SHP77 treated with DMSO at 0.1 percent for 48 hours (cell line): ENCODE data around the gene KRTAP10-10.
"Not testable (repeated sequence)": the region's sequence is repeated elsewhere in the genome, so short reads cannot be mapped to it uniquely, and the experiment has no call there.

ENCODE experiments used
- DNase-seq: peaks from one replicate; lab custom pipeline; 2025; lab: John Stamatoyannopoulos, UW

The KRTAP10-10 gene

GRCh38 chr21:44637018-44637850 is at the start of gene KRTAP10-10:
TSS of gene KRTAP10-10 (plus strand) at chr21:44637356. CDS start at chr21:44637418, 62 bp downstream.
- DNase-seq, result no peak

DNA sequence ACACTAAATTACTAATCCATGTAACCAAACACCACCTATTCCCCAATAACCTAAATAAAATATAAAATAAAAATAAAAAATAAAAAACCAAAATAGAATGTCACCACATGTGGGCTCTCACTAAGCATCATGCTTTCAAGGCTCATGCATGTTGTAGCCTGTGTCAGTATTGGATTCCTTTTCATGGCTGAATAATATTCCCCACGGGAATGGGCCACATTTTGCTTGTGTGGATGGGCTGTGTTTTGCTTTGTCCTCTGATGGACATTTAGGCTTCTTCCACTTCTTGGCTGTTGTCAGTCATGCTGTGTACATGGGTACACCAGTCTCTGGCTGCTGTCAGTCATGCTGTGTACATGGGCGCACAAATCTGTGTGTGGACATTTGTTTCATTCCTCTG is 48.1 kb upstream of the KRTAP10-10 start:
- no peak for DNase-seq

DNA sequence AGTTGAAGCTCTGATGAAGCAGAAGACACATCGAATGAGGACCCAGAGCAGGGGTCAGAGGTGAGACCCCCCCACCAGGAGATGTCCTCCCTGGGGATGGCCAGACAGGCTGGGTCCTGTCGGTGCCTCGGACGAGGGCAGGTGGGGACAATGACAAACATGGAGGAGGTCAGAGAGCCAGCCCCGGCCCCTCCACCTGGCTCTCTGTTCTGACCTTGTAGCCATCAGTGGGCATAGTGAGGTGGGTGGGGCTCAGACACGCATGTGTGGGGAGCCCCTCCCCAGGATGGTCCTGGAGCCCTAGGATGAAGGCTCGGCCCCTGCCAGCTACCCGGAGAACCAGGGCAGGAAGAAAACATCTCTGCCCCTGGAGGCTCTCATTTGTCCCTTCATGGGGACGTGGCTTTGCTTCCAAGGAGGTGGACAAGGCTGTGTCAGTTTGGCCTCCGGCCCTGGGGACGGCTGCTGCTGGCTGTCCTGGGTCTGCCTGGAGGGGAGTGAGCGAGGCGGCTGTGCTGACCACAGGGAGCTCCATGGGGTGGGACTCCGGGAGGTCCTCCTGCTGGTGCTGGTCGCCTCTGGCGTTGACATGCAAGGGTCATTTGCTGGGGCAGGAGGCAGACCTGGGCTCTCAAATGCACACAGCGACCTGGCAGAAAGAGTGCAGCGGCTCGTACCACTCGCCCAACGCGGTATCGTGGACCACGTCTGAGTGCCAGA is 47.4 kb upstream of the KRTAP10-10 start:
- DNase-seq, result no peak

DNA sequence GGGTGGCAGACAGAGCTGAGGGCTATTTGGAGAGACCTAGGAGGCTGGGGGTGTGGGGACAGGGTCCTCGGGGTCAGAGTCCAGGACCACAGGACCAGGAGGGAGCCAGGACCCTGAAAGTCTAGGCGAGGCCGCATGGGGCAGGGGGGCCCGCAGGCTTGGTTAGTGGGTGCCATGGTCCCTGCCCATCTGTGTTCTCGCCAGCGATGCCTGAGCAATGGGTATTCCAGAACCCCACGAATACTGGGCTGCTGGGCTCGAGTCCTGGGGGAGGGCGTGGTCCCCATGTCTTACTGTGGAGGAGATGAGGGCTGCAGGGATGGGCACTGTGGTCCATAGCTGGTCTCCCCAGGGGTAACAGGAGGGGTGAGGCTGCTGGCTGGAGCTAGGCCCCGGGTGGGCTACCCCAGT is 46.8 kb upstream of the KRTAP10-10 start:
- no peak for DNase-seq

DNA sequence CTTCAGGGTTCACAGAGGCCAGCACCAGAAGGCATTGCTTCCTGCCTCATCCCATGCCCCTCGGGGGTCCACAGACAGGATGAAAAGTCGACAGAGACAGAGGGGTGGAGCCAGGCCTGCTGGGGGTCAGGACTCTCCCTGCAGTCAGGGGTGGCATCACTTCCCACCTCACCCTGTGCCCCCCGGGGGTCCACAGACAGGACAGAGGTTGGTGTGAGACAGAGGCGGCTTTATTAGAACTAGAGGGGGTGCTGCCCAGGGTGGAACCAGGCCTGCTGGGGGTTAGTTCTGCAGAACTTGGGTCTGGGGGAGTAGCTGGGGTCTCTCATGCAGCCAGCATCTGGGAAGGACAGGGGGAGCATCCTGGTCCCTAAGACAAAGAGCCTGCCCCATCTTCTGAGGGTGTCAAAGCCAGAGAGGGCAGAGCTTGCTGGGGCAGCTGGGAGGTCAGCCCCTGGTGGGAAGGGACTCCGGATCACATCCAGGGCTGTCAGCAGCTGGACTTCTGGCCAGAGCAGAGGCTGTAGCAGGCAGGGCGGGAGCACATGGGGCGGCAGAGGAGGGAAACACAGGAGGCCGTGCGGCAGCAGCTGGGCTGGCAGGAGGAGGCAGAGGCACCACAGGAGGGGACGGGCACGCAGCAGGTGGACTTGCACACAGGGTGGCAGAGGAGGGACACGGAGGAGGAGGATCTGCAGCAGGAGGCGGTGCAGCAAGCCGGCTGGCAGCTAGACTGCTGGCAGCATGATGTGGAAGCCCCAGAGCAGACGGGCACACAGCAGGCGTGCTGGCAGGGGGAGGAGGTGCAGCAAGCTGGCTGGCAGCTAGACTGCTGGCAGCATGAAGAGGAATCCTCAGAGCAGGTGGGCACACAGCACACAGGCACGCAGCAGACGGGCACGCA is 46.0 kb upstream of the KRTAP10-10 start:
- DNase-seq, result not testable (repeated sequence)

DNA sequence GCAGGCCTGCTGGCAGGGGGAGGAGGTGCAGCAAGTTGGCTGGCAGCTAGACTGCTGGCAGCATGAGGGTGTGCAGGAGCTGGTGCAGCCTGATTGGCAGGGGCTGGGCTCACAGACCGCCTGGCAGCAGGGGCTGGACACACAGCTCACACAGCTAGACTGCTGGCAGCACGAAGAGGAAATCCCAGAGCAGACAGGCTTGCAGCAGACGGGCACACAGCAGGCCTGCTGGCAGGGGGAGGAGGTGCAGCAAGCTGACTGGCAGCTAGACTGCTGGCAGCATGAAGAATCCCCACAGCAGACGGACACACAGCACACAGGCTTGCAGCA is 45.4 kb upstream of the KRTAP10-10 start:
- not testable (repeated sequence) for DNase-seq

GRCh38 chr21:44592446-44593311 is 44.5 kb upstream of the KRTAP10-10 start, which contains the start of gene KRTAP10-6:
TSS of gene KRTAP10-6 (minus strand) at chr21:44592505. CDS start at chr21:44592484, 21 bp downstream.
- DNase-seq, result no peak

- no peak for DNase-seq
Measured at GRCh38 chr21:44593598-44594405, 43.4 kb upstream of the KRTAP10-10 start.

DNA sequence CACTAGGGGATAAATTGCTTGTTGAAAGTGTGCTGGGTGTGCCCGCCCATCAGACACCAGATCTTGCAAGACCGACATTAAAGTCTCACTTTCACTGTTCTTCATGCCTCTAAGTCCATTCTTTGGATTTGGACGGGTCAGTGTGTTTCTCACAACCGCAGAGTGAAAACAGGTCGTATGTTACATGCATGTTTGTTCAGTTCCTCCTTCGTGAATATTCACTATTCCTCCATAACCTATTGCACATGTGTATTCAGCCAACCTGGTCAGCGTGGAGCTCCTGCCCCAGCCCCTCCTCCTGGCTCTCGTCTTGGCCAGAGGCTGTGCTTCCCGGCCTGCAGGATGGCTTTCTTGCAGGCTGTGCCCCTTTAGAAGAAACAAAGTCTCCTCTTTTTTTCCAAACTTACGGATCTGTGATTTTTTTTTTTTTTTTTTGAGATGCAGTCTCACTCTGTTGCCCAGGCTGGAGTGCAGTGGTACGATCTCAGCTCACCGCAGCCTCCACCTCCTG is 42.7 kb upstream of the KRTAP10-10 start:
- DNase-seq, result no peak

GRCh38 chr21:44595524-44595923 is 41.6 kb upstream of the KRTAP10-10 start:
- no peak for DNase-seq

DNA sequence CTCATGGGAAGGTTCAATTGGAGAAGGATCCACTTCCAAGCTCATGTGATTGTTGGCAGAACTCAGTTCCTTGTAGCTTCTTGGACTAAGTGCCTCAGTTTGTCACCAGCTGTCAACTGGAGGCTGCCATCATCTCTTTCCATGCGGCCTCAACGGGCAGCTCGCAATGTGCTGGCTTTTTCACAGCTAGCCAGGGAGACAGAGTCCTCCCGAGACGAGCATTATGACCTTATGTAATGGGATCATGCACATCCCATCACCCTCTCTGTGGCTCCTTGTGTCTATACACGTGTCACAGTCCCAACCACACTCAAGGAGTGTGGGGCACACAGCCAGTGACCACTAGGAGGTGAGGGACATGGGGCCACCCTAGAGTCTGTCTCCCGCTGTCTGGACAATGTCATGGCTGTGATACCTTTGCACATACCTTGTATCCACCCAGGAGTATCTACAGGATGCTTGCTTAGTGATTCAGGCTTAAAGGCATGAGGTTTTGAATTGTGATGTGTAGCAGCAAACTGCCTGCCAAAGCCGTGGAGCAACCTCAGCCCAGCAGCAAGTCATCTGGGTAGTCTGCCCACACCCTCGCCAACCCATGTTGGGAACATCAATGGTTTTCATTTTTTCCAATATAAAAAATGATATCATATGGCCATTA is 41.0 kb upstream of the KRTAP10-10 start:
- no peak for DNase-seq

DNA sequence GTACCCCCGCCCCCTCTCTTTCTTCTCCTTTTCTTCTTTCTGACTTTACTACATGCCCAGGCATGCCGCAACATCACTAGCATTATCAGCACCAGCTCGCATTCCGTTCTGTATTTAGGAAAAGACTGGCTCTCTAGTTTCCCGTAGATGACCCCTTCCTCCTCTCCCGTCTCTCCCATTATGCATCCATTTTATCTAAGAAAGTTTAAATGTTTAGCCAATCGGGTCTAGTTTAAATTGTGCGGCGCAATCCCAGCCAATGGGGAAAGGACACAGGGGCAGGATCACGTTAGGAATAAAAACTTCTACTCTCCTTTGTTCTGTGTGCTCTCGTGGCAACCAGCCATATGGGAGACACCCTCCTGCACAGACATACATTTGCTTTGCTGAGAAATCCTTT is 39.1 kb upstream of the KRTAP10-10 start:
- no peak for DNase-seq

GRCh38 chr21:44599264-44600029 is 37.7 kb upstream of the KRTAP10-10 start:
- DNase-seq, result no peak

GRCh38 chr21:44600118-44600978 is 36.8 kb upstream of the KRTAP10-10 start, which contains the start of gene KRTAP10-7:
TSS of gene KRTAP10-7 (plus strand) at chr21:44600597. CDS start at chr21:44600622, 25 bp downstream.
- not testable (repeated sequence) for DNase-seq

- DNase-seq, result not testable (repeated sequence)
Measured at GRCh38 chr21:44601091-44601490, 36.1 kb upstream of the KRTAP10-10 start.

DNA sequence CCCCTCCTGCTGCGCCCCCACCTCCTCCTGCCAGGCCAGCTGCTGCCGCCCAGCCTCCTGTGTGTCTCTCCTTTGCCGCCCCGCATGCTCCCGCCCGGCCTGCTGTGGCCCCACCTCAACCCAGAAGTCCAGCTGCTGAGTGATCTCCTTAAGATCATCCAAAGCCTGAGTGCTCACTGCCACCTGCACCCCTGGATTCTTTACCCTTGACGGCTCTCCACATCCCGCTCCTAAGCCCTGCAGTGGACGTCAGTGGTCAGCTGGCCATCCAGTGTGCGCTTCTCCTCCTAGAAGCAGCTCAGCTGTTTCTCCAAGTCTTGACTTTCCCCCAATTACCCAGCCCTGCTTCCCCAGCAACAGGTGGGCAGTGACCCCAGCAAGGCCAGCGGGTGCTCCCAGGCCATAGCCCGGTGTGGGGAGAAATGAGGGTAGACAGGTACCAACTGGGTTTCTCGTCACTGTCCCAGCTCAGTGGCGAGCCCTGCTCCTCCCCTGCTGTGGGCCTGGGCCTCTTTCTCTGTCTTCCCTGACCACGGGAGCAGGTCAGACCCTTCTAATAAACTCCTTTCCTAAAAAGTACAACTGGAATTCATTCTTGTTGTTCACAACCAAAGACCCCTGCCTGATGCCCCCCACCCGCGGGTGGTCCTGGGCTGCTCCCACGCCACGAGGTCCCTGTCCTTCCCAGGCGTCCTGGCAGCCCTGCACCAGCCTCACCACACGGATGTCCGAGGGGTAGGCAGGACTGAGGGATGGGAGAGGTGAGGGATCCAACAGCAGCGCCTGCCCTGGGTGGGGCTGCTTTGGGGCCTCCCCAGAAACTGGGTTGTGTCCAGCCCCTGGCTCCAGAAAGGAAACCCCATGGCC is 35.3 kb upstream of the KRTAP10-10 start:
- DNase-seq, result no peak

- no peak for DNase-seq
Measured at GRCh38 chr21:44602463-44602850, 34.7 kb upstream of the KRTAP10-10 start.
